WERI-Rb-1 (cell line): ENCODE measurements around the gene LIPG.
A peak's percentile ranks its signal among the peaks of the same experiment; 100 is the strongest.

ENCODE experiments used
- DNase-seq: peaks from one replicate; pipeline ENCODE4 v3.0.0-alpha.2; 2020
- H3K27ac ChIP-seq: fragments of 250-450 bp; sonication (Bioruptor Pico); 2 replicates; pipeline ENCODE4 v1.5.1; 2020; ENCODE audit warnings: mild to moderate bottlenecking, moderate library complexity
- H3K27me3 ChIP-seq: fragments of 250-450 bp; sonication (Bioruptor Pico); 2 replicates; pipeline ENCODE4 v1.5.1; 2021; ENCODE audit warnings: mild to moderate bottlenecking, low read depth, moderate library complexity; ENCODE audit not compliant: insufficient read depth, severe bottlenecking
- H3K36me3 ChIP-seq: fragments of 250-450 bp; sonication (Bioruptor Pico); 2 replicates; pipeline ENCODE4 v1.5.1; 2020; ENCODE audit warnings: mild to moderate bottlenecking, moderate library complexity
- H3K4me3 ChIP-seq: 2 replicates; pipeline ENCODE4 v1.5.1; 2011; ENCODE audit warnings: low read depth, mild to moderate bottlenecking, control low read depth, low read length
- H3K9me3 ChIP-seq: fragments of 250-450 bp; sonication (Bioruptor Pico); 2 replicates; pipeline ENCODE4 v1.5.1; 2021; ENCODE audit warnings: mild to moderate bottlenecking, moderate library complexity; ENCODE audit not compliant: severe bottlenecking
- CTCF ChIP-seq: IDR thresholded peaks from 2 replicates; pipeline ENCODE4 v1.5.1; 2011; ENCODE audit warnings: low read depth, mild to moderate bottlenecking, control low read depth, inconsistent platforms, low read length

Gene LIPG

DNA sequence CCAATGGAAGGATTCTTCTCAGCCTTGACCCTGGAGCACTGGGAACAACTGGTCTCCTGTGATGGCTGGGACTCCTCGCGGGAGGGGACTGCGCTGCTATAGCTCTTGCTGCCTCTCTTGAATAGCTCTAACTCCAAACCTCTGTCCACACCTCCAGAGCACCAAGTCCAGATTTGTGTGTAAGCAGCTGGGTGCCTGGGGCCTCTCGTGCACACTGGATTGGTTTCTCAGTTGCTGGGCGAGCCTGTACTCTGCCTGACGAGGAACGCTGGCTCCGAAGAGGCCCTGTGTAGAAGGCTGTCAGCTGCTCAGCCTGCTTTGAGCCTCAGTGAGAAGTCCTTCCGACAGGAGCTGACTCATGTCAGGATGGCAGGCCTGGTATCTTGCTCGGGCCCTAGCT lies 28.8 kb downstream of the LIPG start:
- no peak overlapping the region for H3K27ac ChIP-seq
- H3K9me3 ChIP-seq, result no peaks in the 10 kb centered on the region
- H3K4me3 ChIP-seq, result no peak overlapping the region
- H3K36me3 ChIP-seq, result no peaks in the 10 kb centered on the region
- TF ChIP-seq CTCF, result no peak
- no peak for DNase-seq
- no peaks in the 10 kb centered on the region for H3K27me3 ChIP-seq

GRCh38 chr18:49591271-49591670 lies 29.4 kb downstream of the LIPG start:
- TF ChIP-seq CTCF, result no peak

DNA sequence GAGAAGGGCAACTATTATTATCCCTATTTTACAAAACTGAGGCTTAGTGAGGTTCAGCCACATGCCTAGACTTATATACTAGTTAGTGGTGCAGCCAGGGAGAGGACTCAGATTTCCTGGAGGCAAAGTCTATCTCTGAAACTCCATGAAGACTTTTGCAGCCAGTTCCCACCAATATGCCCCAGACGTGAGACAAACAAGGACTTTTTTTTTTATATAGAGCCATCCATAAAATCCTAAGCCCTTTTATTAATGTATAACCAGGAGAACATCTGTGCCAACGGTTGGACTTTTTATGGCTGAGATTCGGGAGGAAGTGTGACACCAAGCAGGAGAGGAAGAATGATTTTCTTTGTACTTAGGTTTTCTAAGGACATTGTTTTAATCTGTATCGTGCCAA lies 29.9 kb downstream of the LIPG start:
- Histone ChIP-seq H3K27ac (no peak overlapping the region), H3K27me3 (no peaks in the 10 kb centered on the region), H3K4me3 (no peak overlapping the region), H3K9me3 (no peaks in the 10 kb centered on the region), H3K36me3 (no peaks in the 10 kb centered on the region)
- no peak for DNase-seq
- TF ChIP-seq CTCF, result no peak

More at GRCh38 chr18:49591271-49591670, 29.4 kb downstream of the LIPG start:
- Histone ChIP-seq H3K27me3 (no peaks in the 10 kb centered on the region), H3K27ac (no peak overlapping the region), H3K36me3 (no peaks in the 10 kb centered on the region), H3K4me3 (no peak overlapping the region), H3K9me3 (no peaks in the 10 kb centered on the region)
- DNase-seq, result no peak

GRCh38 chr18:49596687-49597086 lies 34.8 kb downstream of the LIPG start:
- H3K4me3 ChIP-seq, result no peak overlapping the region
- TF ChIP-seq CTCF, result no peak
- H3K9me3 ChIP-seq, result no peaks in the 10 kb centered on the region
- no peaks in the 10 kb centered on the region for H3K27me3 ChIP-seq
- H3K36me3 ChIP-seq, result no peaks in the 10 kb centered on the region
- H3K27ac ChIP-seq, result no peak overlapping the region; the same call in 1 of the 2 replicates
- no peak for DNase-seq

GRCh38 chr18:49597157-49597931 lies 35.5 kb downstream of the LIPG start:
- no peaks in the 10 kb centered on the region for H3K36me3 ChIP-seq
- no peaks in the 10 kb centered on the region for H3K9me3 ChIP-seq
- DNase-seq, result peak; percentile 88
- no peak overlapping the region for H3K4me3 ChIP-seq
- H3K27ac ChIP-seq, result peak overlapping the region; percentile 7; the same call in 1 of the 2 replicates
- TF ChIP-seq CTCF, result peak; percentile 49; the same call in 1 of the 2 replicates
- no peaks in the 10 kb centered on the region for H3K27me3 ChIP-seq

DNA sequence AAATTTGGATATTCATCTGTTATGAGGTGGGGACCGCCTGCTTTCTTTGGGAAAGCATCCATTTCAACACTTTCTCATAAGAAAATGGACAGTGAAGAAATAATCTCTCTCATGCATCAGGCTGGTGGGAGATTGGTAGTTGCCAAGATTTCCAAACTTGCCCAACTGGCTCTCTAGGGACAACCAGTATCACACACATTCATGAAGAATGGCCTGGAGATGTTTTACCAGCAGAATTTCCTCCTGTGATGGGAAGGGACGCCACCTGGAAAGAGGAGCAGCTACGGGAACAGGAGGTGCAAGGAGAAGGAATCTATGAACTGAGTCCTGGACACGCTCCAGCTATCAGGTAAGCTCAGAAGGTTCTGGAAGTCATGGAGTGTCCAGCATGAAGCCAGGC lies 39.4 kb downstream of the LIPG start:
- H3K27me3 ChIP-seq, result no peaks in the 10 kb centered on the region
- H3K9me3 ChIP-seq, result no peaks in the 10 kb centered on the region
- DNase-seq, result no peak
- H3K36me3 ChIP-seq, result no peaks in the 10 kb centered on the region
- H3K4me3 ChIP-seq, result no peak overlapping the region
- TF ChIP-seq CTCF, result no peak
- H3K27ac ChIP-seq, result no peak overlapping the region
